Left renal cortex interstitium (tissue), 4 donors: ENCODE results near the gene PITPNM3. TPM values are rescaled to one million over a fixed set of nuclear protein-coding genes. Genes with fewer than 3 reads are reported as not detected.
A peak's percentile ranks its signal among the peaks of the same experiment; 100 is the strongest.

ENCODE experiments used
- DNase-seq, 4 donors: peaks; one replicate each; pipeline ENCODE4 v3.0.0-alpha.2; 2013; ENCODE audit warnings: low read depth in 4 of 4, low spot score in 2 of 4, missing footprints in 1 of 4
- polyA plus RNA-seq, 4 donors: library from polyadenylated mRNA; unstranded; fragments of 120-200 nt; gene quantifications; one replicate each; pipeline ENCODE4 v1.2.1, GENCODE V29; 2013; ENCODE audit not compliant: insufficient read length in 4 of 4

PITPNM3 gene
- polyA plus RNA-seq, 4 donors, result 8.3 to 11.6 (median 10.0) TPM

- no peak for DNase-seq
These were observed 103.7 kb downstream of the PITPNM3 start for GRCh38 chr17:6452471-6453266.

GRCh38 chr17:6450926-6451832 is 105.2 kb downstream of the PITPNM3 start:
- no peak for DNase-seq

DNA sequence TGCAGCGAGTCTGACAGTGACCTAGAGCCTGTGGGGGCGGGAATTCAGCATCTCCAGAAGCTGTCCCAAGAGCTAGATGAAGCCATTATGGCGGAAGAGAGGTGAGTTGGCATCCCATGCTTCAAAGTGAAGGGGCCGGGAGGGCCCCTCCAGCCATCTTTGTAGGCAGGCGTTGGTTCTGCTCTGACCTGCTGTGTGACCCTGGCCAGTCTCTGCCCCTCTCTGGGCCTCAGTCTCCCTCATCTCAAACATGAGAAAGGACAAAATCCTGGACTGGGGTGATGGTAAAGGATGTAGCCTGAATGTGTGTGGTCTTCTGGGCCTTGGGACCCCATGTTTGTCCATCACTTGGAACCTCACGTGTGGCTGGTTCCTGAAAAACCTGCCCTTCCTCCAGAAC is 107.0 kb downstream of the PITPNM3 start:
- DNase-seq, result no peak

- no peak for DNase-seq
These were observed 107.9 kb downstream of the PITPNM3 start for GRCh38 chr17:6448473-6448872.

- DNase-seq, result no peak
These were observed 109.7 kb downstream of the PITPNM3 start for GRCh38 chr17:6446516-6447100.

DNA sequence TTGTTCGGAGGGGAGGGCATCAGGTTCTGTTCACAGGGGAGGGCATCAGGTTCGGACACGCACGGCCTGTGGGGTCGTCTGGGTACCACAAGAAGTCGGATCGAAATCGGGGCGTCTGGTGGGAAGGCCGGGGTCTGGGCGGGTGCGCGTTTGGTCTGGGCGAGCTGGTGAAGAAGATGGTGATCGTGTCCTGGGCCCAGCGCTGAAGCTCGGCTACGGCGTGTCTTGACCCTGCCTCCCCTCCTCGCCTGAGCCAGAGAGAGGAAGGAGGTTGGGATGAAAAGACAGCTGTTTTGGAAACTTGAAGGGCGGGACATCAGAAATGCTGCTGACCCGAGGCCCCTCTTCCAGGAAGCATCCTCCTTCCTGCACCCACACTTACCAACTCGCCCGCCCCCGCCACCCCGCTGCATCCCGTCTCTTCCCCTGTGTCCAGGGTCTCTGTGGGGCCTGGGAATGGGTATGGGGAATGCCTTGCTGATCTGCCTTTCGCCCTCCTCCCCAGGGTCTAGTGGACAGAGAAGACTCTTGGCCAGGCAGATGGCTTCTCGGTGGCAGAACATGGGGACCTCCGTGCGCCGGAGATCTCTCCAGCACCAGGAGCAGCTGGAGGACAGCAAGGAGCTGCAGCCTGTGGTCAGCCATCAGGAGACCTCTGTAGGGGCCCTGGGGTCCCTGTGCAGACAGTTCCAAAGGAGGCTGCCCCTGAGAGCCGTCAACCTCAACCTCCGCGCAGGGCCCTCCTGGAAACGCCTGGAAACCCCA is 111.6 kb downstream of the PITPNM3 start:
- DNase-seq, result no peak

DNA sequence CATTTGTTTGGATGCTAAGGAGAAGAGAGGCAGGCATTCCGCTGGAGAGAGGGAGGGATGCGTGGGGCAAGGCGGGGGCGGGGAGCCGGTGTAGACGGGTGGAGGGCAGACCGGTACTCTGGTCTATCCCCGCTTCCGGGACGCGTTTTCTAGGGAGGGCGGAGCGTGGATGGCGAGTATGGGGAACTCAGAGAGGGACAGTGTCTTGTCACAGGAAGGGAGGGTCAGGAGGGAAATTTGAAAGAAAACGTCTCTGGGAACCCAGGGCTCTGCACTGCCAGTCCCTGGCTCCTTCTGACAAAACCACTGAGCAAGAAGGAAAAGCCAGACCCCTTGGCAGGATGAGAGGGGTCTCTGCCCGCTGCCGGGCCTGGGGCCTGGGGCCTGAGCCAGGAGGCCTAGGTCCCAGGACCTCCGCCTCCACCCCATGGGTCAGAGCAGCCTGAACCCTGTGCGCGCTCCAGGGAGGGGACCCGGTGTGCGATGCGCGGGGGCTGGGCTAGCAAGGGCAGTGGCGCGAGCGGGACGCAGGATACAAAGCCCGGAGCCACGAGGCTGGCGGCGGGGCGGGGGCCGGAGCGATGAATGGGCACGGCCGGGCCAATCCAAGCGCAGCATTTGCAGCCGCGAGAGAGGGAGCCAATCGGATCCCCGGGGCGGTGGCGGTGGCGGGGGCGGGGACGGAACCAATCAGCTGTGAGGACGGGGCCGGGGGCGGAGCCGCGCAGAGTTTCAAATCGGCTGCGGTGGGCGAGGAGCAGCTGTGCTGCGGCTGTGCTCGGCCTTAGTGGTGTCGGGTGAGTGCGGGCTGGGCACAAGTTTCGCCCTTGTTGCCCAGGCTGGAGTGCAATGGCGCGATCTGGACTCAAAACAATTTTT is 112.4 kb downstream of the PITPNM3 start, which contains the start of gene PIMREG:
PIMREG (plus strand) TSS at position 764 of the 879 bp plus-strand sequence. CDS start 656 bp downstream, outside the sequence.
- peak; percentile 80 to 93 (median 87) for DNase-seq

DNA sequence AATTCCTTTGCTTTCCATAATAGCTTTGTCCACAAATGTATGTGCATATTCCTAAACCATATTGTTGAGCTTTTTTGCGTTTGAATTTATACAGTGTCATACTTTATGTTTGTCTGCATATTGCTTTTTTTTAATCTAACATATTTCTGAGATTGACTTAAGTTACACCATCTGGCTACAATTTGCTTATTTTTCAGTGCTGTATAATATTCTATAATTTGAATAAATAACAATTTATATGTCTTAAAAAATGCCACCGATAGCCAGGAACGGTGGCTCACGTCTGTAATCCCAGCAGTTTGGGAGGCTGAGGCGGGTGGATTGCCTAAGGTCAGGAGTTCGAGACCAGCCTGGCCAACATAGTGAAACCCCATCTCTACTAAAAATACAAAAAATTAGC is 113.6 kb downstream of the PITPNM3 start:
- DNase-seq, result no peak

- DNase-seq, result peak in 1 of 4 donors; percentile 55
These were observed 116.4 kb downstream of the PITPNM3 start for GRCh38 chr17:6439951-6440350.

- no peak for DNase-seq
These were observed 118.4 kb downstream of the PITPNM3 start for GRCh38 chr17:6437956-6438355.

- no peak for DNase-seq
These were observed 118.9 kb downstream of the PITPNM3 start for GRCh38 chr17:6437466-6437865.

DNA sequence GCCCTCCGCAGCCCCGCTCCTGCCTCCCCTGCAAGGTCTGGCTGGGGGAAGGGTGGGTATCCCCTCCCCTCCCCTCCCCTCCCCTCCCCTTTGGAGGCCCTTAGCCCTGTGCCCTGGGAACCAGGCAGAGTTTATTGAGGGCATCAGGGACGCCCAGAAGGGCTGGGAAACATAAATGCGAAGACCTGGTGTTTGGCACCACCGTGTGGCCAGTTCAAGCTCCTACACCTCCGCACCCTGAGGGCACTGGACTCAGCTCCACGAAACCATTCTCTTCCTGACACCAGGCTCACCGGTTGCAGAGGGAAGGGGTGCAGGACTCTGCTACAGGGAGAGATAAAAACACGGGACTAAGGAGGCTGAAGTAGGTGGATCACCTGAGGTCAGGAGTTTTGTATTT is 120.4 kb downstream of the PITPNM3 start:
- DNase-seq, result peak in 1 of 4 donors; percentile 48

- DNase-seq, result no peak
These were observed 121.3 kb downstream of the PITPNM3 start, which contains the start of gene AIPL1 for GRCh38 chr17:6435051-6435450. TSS of gene AIPL1 (minus strand) at chr17:6435121. CDS start at chr17:6435104, 17 bp downstream.

DNA sequence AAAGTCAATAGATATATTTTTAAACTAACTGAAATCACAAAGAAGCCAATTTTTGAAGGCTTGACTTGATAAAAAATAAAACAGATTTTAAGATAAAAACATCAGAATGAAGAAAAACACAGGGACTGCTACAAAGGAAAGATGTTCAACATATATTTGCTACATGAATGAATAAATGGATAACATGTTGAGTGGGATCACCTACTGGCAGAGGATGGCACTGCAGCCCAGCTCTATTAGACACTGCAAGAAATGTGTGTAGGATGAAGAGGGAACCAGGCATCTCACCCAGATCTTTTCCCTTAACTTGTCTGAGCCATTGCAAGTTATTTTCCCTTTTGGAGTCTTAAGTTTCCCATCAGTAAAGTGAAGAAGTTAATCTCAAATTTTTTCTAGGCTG is 125.6 kb downstream of the PITPNM3 start:
- no peak for DNase-seq

GRCh38 chr17:6429266-6429665 is 127.1 kb downstream of the PITPNM3 start:
- no peak for DNase-seq

DNA sequence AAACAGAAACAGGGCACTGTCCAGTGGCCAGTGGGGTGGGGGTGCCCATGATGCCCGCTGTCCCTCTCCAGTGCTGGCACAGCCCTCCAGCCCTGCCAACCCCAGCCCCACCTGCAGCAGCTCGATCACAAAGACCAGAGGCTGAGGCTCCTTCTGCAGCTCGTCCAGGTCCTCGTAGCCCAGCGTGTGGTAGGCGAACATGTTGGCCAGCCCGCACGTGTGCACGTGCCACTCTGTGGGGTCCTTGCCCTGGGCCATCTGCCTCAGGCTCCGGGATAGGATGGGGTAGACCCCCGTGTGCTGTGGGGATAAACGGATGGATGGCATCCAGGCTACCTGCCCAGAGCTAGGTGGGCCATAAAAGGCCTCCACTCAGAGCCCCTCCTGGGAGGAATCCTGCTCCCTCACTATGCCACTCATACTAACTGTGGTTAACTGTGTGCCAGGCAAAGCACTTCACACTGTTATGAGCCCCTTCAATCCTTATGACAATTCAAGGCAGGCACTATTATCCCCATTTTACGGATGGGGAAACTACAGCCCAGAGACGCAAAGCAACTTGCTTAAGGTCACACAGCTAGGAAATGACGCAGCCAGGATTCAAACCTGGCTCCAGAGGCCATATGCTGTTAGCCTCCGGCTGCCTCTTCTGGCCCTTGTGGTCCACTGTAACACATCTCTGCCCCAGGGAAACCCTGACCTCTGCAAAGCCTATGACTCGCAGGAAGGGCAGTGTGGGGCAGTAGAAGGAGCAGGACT is 128.0 kb downstream of the PITPNM3 start:
- no peak for DNase-seq

DNA sequence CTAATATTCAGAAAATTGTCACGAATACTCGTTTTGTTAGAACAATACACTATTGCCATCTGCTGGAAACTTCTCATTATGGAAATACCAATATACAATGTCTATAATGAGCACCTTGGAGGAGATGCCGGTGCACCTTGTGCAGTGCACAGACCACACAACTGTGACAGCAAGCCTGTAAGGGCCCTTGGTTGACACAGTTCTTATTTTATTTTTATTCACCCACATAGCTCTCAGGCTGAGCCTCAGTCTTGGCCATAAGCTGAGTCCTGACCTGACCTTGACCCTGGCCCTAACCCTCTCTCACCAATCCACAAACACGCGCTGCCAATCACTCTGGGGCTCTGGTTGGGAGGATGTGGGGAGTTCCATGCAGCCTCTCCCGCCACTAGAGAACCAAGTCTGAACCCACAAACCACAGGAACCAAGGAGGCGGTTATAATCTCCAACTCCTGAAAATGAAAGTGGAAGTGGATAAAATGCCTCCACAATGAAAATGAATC is 129.0 kb downstream of the PITPNM3 start:
- no peak for DNase-seq

DNA sequence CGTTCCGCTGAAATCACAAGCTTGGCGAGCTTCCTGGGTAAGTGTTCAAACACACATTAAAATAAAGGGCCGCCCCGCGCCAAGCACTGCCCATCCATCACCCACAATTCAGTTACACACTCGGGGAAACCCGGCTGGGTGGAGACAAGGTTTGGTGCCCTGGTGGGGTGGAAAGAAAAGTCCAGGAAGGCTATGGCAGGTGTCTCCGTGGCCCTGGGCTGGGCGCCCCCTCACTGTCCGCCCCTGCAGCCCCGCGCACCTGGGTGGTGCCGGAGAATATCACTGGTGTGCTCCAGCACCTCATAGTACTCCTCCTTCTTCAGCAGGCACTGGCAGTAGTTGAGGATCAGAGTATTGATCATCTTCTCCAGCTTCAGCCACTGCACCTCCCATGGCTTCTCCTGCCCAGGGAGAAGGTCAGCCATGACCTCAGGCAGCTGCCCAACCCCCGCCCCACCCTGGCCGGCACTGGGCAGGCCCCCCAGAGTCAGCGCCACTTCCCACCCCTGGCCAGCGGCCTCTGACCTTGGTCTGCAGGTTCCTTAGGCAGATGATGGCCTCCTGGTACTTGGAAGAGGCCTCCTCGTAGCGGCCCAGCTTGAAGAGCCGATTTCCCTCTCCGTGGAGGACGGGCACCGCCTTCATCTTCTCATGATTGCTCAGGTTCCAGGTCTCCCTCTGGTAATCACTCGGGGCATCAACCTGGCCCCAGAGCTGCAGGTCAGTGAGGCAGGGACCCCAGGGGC is 129.8 kb downstream of the PITPNM3 start:
- DNase-seq, result no peak
